Measurements from ENCODE around the gene ELMO3.

The ELMO3 gene

GRCh38 chr16:67206129-67206837 is 7.4 kb downstream of the ELMO3 start:
- Histone ChIP-seq H3K27ac (ENCODE audit: extremely low read depth, low read depth, low read length) (no peak overlapping the region), H3K4me3 (ENCODE audit: low read depth, low read length) (no peak overlapping the region), H3K9me3 (ENCODE audit: control insufficient read depth, insufficient read depth, low read depth, low read length) (no peaks in the 10 kb centered on the region), H3K36me3 (ENCODE audit: control insufficient read depth in 2 of 2, insufficient read depth in 1 of 2, low read length in 2 of 2) (peaks cover 0 to 44% of the 10 kb centered on the region in 2 experiments; a peak in 1 of 3 replicates), H3K4me1 (ENCODE audit: control insufficient read depth, insufficient read depth, low read length) (no peaks in the 10 kb centered on the region)
- ChIA-PET POLR2A (interaction anchor here (3.2 kb wide), 1 partner anchor 8 kb away, joined by 11 read pairs; the partner anchor contains the start of gene ELMO3), CTCF (no interaction called here)
- TF ChIP-seq ZNF23 (tag by site-specific recombination; IDR thresholded peaks at IDR 0.05; ENCODE audit: borderline replicate concordance) (no peak), ZNF768 (tag by site-specific recombination; IDR thresholded peaks at IDR 0.05) (no peak), ZNF548 (tag by site-specific recombination; IDR thresholded peaks at IDR 0.05) (no peak), ZNF10 (tag by site-specific recombination; IDR thresholded peaks at IDR 0.05) (no peak), TRIM28 (IDR thresholded peaks at IDR 0.05; ENCODE audit: borderline replicate concordance, low read length) (no peak), ZNF184 (tag by site-specific recombination; IDR thresholded peaks at IDR 0.05) (no peak), SCRT1 (tag by site-specific recombination; IDR thresholded peaks at IDR 0.05; ENCODE audit: borderline replicate concordance) (peak; percentile 54; the same call in 1 of the 2 replicates), SCRT2 (tag by site-specific recombination; IDR thresholded peaks at IDR 0.05) (peak; percentile 49; the same call in 1 of the 2 replicates), ZNF664 (tag by site-specific recombination; IDR thresholded peaks at IDR 0.05) (no peak)
- TF ChIP-seq, protein P1, sequence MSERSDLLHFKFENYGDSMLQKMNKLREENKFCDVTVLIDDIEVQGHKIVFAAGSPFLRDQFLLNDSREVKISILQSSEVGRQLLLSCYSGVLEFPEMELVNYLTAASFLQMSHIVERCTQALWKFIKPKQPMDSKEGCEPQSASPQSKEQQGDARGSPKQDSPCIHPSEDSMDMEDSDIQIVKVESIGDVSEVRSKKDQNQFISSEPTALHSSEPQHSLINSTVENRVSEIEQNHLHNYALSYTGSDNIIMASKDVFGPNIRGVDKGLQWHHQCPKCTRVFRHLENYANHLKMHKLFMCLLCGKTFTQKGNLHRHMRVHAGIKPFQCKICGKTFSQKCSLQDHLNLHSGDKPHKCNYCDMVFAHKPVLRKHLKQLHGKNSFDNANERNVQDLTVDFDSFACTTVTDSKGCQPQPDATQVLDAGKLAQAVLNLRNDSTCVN (tag by site-specific recombination; optimal IDR thresholded peaks at IDR 0.05): no peak
- TF ChIP-seq, protein P2, sequence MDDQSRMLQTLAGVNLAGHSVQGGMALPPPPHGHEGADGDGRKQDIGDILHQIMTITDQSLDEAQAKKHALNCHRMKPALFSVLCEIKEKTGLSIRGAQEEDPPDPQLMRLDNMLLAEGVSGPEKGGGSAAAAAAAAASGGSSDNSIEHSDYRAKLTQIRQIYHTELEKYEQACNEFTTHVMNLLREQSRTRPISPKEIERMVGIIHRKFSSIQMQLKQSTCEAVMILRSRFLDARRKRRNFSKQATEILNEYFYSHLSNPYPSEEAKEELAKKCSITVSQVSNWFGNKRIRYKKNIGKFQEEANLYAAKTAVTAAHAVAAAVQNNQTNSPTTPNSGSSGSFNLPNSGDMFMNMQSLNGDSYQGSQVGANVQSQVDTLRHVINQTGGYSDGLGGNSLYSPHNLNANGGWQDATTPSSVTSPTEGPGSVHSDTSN (CRISPR knock-in tag; IDR thresholded peaks at IDR 0.05): no peak
- TF ChIP-seq, protein P3, sequence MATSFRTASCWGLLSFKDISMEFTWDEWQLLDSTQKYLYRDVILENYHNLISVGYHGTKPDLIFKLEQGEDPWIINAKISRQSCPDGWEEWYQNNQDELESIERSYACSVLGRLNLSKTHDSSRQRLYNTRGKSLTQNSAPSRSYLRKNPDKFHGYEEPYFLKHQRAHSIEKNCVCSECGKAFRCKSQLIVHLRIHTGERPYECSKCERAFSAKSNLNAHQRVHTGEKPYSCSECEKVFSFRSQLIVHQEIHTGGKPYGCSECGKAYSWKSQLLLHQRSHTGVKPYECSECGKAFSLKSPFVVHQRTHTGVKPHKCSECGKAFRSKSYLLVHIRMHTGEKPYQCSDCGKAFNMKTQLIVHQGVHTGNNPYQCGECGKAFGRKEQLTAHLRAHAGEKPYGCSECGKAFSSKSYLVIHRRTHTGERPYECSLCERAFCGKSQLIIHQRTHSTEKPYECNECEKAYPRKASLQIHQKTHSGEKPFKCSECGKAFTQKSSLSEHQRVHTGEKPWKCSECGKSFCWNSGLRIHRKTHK (tag by site-specific recombination; IDR thresholded peaks at IDR 0.05): no peak

- ChIA-PET POLR2A (interaction anchor here (3.2 kb wide), 1 partner anchor 9 kb away, joined by 11 read pairs; the partner anchor contains the start of gene ELMO3), CTCF (interaction anchor here (0.6 kb wide), 1 partner anchor 55 kb away, joined by 6 read pairs; no protein-coding TSS in a partner anchor)
- H3K36me3 ChIP-seq (ENCODE audit: control insufficient read depth in 2 of 2, insufficient read depth in 1 of 2, low read length in 2 of 2): peaks cover 0 to 41% of the 10 kb centered on the region in 2 experiments; a peak in 1 of 3 replicates
- no peaks in the 10 kb centered on the region for H3K9me3 ChIP-seq (ENCODE audit: control insufficient read depth, insufficient read depth, low read depth, low read length)
- no peak overlapping the region for H3K27ac ChIP-seq (ENCODE audit: extremely low read depth, low read depth, low read length)
- no peak for TF ChIP-seq PRDM4 (tag by site-specific recombination; IDR thresholded peaks at IDR 0.05)
- no peak for TF ChIP-seq ZNF121 (tag by site-specific recombination; IDR thresholded peaks at IDR 0.05)
- TF ChIP-seq ZNF221 (tag by site-specific recombination; IDR thresholded peaks at IDR 0.05; ENCODE audit: borderline replicate concordance): no peak
- no peak for TF ChIP-seq GLIS2 (tag by site-specific recombination; IDR thresholded peaks at IDR 0.05)
- peak; percentile 81 for TF ChIP-seq ZIC2 (tag by site-specific recombination; IDR thresholded peaks at IDR 0.05)
- no peak for TF ChIP-seq WT1 (tag by site-specific recombination; IDR thresholded peaks at IDR 0.05)
- no peak for TF ChIP-seq ZNF560 (tag by site-specific recombination; IDR thresholded peaks at IDR 0.05; ENCODE audit: borderline replicate concordance)
- no peak for TF ChIP-seq ZNF324 (tag by site-specific recombination; IDR thresholded peaks at IDR 0.05)
- H3K4me1 ChIP-seq (ENCODE audit: control insufficient read depth, insufficient read depth, low read length): no peaks in the 10 kb centered on the region
- no peak overlapping the region for H3K4me3 ChIP-seq (ENCODE audit: low read depth, low read length)
These were observed 7.9 kb downstream of the ELMO3 start for GRCh38 chr16:67206838-67207248.
